ENCODE data around the gene ST3GAL5. TPM values are rescaled to one million over a fixed set of nuclear protein-coding genes. Genes with fewer than 3 reads are reported as not detected.

ST3GAL5 gene
- total RNA-seq, 2 experiments from 2014 or later, result 21.1 to 21.5 TPM

- ChIA-PET POLR2A (interaction anchor here (0.6 kb wide), 1 partner anchor 66 kb away, joined by 3 read pairs; no protein-coding TSS in a partner anchor), CTCF (interaction anchor here (0.7 to 10.7 kb wide), 8 partner anchors 9 to 282 kb away, joined by 3 to 186 read pairs (median 4); partner anchors contain the start of genes POLR1A and PTCD3)
- no peak for TF ChIP-seq CTCF (IDR thresholded peaks at IDR 0.05)
- peaks cover 2% of the 10 kb centered on the region for H3K27me3 Mint-ChIP-seq
- H3K4me3 Mint-ChIP-seq, result no peak overlapping the region
- no peak for ATAC-seq
- H3K36me3 Mint-ChIP-seq (ENCODE audit: low read depth), result no peaks in the 10 kb centered on the region
- no peak overlapping the region for H3K27ac Mint-ChIP-seq
- DNase-seq, result no peak
- peaks cover 13% of the 10 kb centered on the region for H3K4me1 Mint-ChIP-seq (ENCODE audit: low read depth)
- no peaks in the 10 kb centered on the region for H3K9me3 Mint-ChIP-seq
- intact Hi-C loops (cut with micrococcal nuclease), result no loop called here
Measured at GRCh38 chr2:85823951-85824350, 64.8 kb downstream of the ST3GAL5 start.

GRCh38 chr2:85822766-85823165 is 66.0 kb downstream of the ST3GAL5 start:
- intact Hi-C loops (cut with micrococcal nuclease), result no loop called here

GRCh38 chr2:85819811-85820510 is 68.8 kb downstream of the ST3GAL5 start:
- Mint-ChIP-seq H3K4me3 (no peak overlapping the region), H3K27ac (no peak overlapping the region), H3K36me3 (ENCODE audit: low read depth) (no peaks in the 10 kb centered on the region), H3K4me1 (ENCODE audit: low read depth) (no peaks in the 10 kb centered on the region), H3K9me3 (no peaks in the 10 kb centered on the region), H3K27me3 (peaks cover 3% of the 10 kb centered on the region)
- no peak for DNase-seq
- ATAC-seq, result no peak
- intact Hi-C loops (cut with micrococcal nuclease), result no loop called here
- ChIA-PET POLR2A (no interaction called here), CTCF (interaction anchor here (1.1 to 1.8 kb wide), 4 partner anchors 69 to 260 kb away, joined by 3 to 5 read pairs (median 4); no protein-coding TSS in a partner anchor)
- no peak for TF ChIP-seq CTCF (IDR thresholded peaks at IDR 0.05)

More at GRCh38 chr2:85822766-85823165, 66.0 kb downstream of the ST3GAL5 start:
- Mint-ChIP-seq H3K9me3 (no peaks in the 10 kb centered on the region), H3K27ac (no peak overlapping the region), H3K36me3 (ENCODE audit: low read depth) (no peaks in the 10 kb centered on the region), H3K4me3 (no peak overlapping the region), H3K4me1 (ENCODE audit: low read depth) (peaks cover 9% of the 10 kb centered on the region), H3K27me3 (peaks cover 5% of the 10 kb centered on the region)
- no peak for TF ChIP-seq CTCF (IDR thresholded peaks at IDR 0.05)
- DNase-seq (no peak), ATAC-seq (no peak)
- CTCF ChIA-PET, result interaction anchor here (1.0 to 6.3 kb wide), 4 partner anchors 8 to 258 kb away, joined by 3 to 68 read pairs (median 4); partner anchors contain the start of gene ST3GAL5
- POLR2A ChIA-PET, result no interaction called here

GRCh38 chr2:85814802-85815550 is 73.8 kb downstream of the ST3GAL5 start:
- Mint-ChIP-seq H3K4me3 (no peak overlapping the region), H3K9me3 (no peaks in the 10 kb centered on the region), H3K4me1 (ENCODE audit: low read depth) (no peaks in the 10 kb centered on the region), H3K27me3 (peaks cover 9% of the 10 kb centered on the region), H3K36me3 (ENCODE audit: low read depth) (no peaks in the 10 kb centered on the region), H3K27ac (no peak overlapping the region)
- intact Hi-C loops (cut with micrococcal nuclease), result loop anchor here (1.0 to 5.0 kb wide), 2 partner anchors 65 to 88 kb away; no protein-coding TSS in a partner anchor
- ATAC-seq (no peak), DNase-seq (no peak)
- ChIA-PET POLR2A (interaction anchor here (1.0 kb wide), 1 partner anchor 65 kb away, joined by 3 read pairs; no protein-coding TSS in a partner anchor), CTCF (interaction anchor here (0.7 to 9.2 kb wide), 30 partner anchors 10 to 266 kb away, joined by 3 to 117 read pairs (median 6); partner anchors contain the start of gene ATOH8)
- TF ChIP-seq CTCF (IDR thresholded peaks at IDR 0.05), result no peak
